Testis (tissue), 2 donors: ENCODE data around the gene NEURL1B.
A peak's percentile ranks its signal among the peaks of the same experiment; 100 is the strongest.

Experiments used
- POLR2A ChIP-seq: fragments of 450-650 bp; IDR thresholded peaks from one replicate; pipeline ENCODE4 v1.6.1; 2017; ENCODE audit warnings: antibody characterized with exemption, mild to moderate bottlenecking, moderate library complexity
- TF ChIP-seq, protein P1 (sequence below), 3 experiments: fragments of 450-650 bp in 2 of 3; fragments of 200-600 bp in 1 of 3; sonication (generic) in 1 of 3; IDR thresholded peaks; one replicate each; pipeline ENCODE4 v1.5.1; 2016 to 2019; ENCODE audit warnings: antibody characterized with exemption in 3 of 3, mild to moderate bottlenecking in 2 of 3, moderate library complexity in 1 of 3

DNA sequence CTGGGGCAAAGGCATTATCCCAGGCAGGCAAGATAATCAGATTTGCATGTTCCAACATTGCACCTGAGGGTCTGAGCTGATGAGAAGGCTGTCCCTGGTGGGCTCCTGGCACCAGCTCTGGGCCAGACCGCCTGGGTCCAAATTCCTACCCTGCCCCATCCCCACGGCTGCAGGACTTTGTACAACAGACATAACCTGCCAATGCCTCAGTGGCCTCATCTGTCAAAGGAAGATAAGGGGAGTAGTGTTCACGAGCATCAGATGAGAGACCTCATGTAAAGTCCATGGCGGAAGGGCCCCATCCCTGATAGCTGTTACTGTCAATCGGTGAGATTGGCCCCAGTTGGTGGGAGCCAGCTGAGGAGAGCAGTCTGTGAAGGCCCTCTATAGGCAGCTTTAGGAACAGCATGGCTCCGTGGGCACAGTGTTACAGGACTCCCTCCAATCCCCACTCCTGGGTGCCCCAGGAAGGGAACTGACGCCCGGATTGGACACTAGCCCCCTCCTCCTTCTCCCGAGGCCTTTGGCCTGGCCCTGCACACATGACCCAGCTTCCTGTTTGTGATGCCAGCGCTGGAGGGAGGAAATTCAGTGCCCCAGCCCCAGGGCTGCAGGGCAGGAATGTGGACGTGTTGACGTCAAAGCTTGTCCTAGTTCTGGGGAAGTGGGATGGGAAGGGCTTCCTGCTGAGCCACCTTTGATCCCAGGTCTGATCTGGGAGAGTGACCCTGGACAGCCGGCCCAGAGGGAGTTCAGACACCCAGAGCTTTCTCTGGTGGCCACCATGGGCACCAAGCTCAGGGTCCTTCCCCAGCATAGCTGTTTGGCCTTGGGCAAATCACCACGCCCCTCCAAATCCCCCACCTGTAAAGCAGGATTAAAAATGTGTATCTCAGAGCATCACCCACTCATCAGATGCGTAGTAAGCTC, 73.7 kb downstream of the NEURL1B start:
- TF ChIP-seq, protein P1, sequence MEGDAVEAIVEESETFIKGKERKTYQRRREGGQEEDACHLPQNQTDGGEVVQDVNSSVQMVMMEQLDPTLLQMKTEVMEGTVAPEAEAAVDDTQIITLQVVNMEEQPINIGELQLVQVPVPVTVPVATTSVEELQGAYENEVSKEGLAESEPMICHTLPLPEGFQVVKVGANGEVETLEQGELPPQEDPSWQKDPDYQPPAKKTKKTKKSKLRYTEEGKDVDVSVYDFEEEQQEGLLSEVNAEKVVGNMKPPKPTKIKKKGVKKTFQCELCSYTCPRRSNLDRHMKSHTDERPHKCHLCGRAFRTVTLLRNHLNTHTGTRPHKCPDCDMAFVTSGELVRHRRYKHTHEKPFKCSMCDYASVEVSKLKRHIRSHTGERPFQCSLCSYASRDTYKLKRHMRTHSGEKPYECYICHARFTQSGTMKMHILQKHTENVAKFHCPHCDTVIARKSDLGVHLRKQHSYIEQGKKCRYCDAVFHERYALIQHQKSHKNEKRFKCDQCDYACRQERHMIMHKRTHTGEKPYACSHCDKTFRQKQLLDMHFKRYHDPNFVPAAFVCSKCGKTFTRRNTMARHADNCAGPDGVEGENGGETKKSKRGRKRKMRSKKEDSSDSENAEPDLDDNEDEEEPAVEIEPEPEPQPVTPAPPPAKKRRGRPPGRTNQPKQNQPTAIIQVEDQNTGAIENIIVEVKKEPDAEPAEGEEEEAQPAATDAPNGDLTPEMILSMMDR (IDR thresholded peaks at IDR 0.05): peak; percentile 66 to 91 (median 84)
- TF ChIP-seq POLR2A: no peak
